ENCODE measurements around the gene SLC14A1. TPM values are rescaled to one million over a fixed set of nuclear protein-coding genes. Genes with fewer than 3 reads are reported as not detected.

The SLC14A1 gene
- total RNA-seq, 2 donors from 2014 or later, result 3.6 to 12.5 TPM

GRCh38 chr18:45712061-45712460, 11.9 kb upstream of the SLC14A1 start:
- H3K36me3 ChIP-seq (replicated peaks in 1 of 2; ENCODE audit: insufficient read depth in 1 of 2, low read depth in 2 of 2), result no peaks in the 10 kb centered on the region
- ATAC-seq (no peak), DNase-seq (no peak)
- H3K27me3 ChIP-seq, result no peaks in the 10 kb centered on the region
- peaks cover 0 to 11% (median 0%) of the 10 kb centered on the region in 3 donors for H3K9me3 ChIP-seq
- H3K4me3 ChIP-seq, result no peak overlapping the region
- H3K27ac ChIP-seq, result no peak overlapping the region
- intact Hi-C loops (cut with DNase I), result loop anchor here (10.0 kb wide), 1 partner anchor 133 kb away; no protein-coding TSS in a partner anchor
- H3K4me1 ChIP-seq, result no peaks in the 10 kb centered on the region
- TF ChIP-seq POLR2A (IDR thresholded peaks at IDR 0.05), result no peak
- no peak for TF ChIP-seq CTCF (IDR thresholded peaks at IDR 0.05)

- H3K27me3 ChIP-seq, result no peaks in the 10 kb centered on the region
- WGBS, 2 donors, result 90 to 93% methylated on average over 1 of the region's 1 CpG
- H3K4me1 ChIP-seq, result no peaks in the 10 kb centered on the region
- intact Hi-C loops (cut with DNase I), result loop anchor here (10.0 kb wide), 1 partner anchor 132 kb away; no protein-coding TSS in a partner anchor
- no peak for ATAC-seq
- H3K36me3 ChIP-seq (replicated peaks in 1 of 2; ENCODE audit: insufficient read depth in 1 of 2, low read depth in 2 of 2), result no peaks in the 10 kb centered on the region
- H3K9me3 ChIP-seq, result peaks cover 0 to 11% (median 0%) of the 10 kb centered on the region in 3 donors
- no peak overlapping the region for H3K27ac ChIP-seq
- no peak overlapping the region for H3K4me3 ChIP-seq
- TF ChIP-seq CTCF (IDR thresholded peaks at IDR 0.05) (no peak), POLR2A (IDR thresholded peaks at IDR 0.05) (no peak)
- no peak for DNase-seq
Observed at GRCh38 chr18:45713239-45713638, 10.7 kb upstream of the SLC14A1 start.

GRCh38 chr18:45715212-45715780, 8.7 kb upstream of the SLC14A1 start:
- no peak overlapping the region for H3K27ac ChIP-seq
- no peaks in the 10 kb centered on the region for H3K36me3 ChIP-seq (replicated peaks in 1 of 2; ENCODE audit: insufficient read depth in 1 of 2, low read depth in 2 of 2)
- no peak for DNase-seq
- ATAC-seq, result no peak
- no peaks in the 10 kb centered on the region for H3K27me3 ChIP-seq
- WGBS, 2 donors, result 75 to 78% methylated on average over 2 to 5 of the region's 5 CpGs
- TF ChIP-seq POLR2A (IDR thresholded peaks at IDR 0.05) (no peak), CTCF (IDR thresholded peaks at IDR 0.05) (no peak)
- no peaks in the 10 kb centered on the region for H3K4me1 ChIP-seq
- no peaks in the 10 kb centered on the region for H3K9me3 ChIP-seq
- intact Hi-C loops (cut with DNase I), result loop anchor here (10.0 kb wide), 1 partner anchor 130 kb away; no protein-coding TSS in a partner anchor
- H3K4me3 ChIP-seq, result no peak overlapping the region

GRCh38 chr18:45719106-45719505, 4.9 kb upstream of the SLC14A1 start:
- H3K36me3 ChIP-seq (replicated peaks in 1 of 2; ENCODE audit: insufficient read depth in 1 of 2, low read depth in 2 of 2), result no peaks in the 10 kb centered on the region
- DNase-seq, result no peak
- intact Hi-C loops (cut with DNase I), result loop anchor here (10.0 kb wide), 1 partner anchor 126 kb away; no protein-coding TSS in a partner anchor
- H3K27me3 ChIP-seq, result no peaks in the 10 kb centered on the region
- H3K9me3 ChIP-seq, result no peaks in the 10 kb centered on the region
- peaks cover 8% of the 10 kb centered on the region for H3K4me1 ChIP-seq
- no peak overlapping the region for H3K27ac ChIP-seq
- no peak for ATAC-seq
- 92 to 94% methylated on average over 6 to 7 of the region's 7 CpGs for WGBS, 2 donors
- TF ChIP-seq POLR2A (IDR thresholded peaks at IDR 0.05), result no peak
- no peak overlapping the region for H3K4me3 ChIP-seq

- Histone ChIP-seq H3K27ac (no peak overlapping the region), H3K27me3 (no peaks in the 10 kb centered on the region), H3K9me3 (no peaks in the 10 kb centered on the region), H3K4me1 (peaks cover 8% of the 10 kb centered on the region), H3K36me3 (replicated peaks in 1 of 2; ENCODE audit: insufficient read depth in 1 of 2, low read depth in 2 of 2) (no peaks in the 10 kb centered on the region), H3K4me3 (no peak overlapping the region)
- ATAC-seq (peak; percentile 84), DNase-seq (peak; percentile 76 to 85 (median 78))
- WGBS, 2 donors, result 0 to 4% methylated on average over 5 of the region's 5 CpGs
- intact Hi-C loops (cut with DNase I), result no loop called here
- TF ChIP-seq CTCF (IDR thresholded peaks at IDR 0.05), result peak; percentile 51 to 63 (median 57)
- TF ChIP-seq POLR2A (IDR thresholded peaks at IDR 0.05), result no peak
Observed at GRCh38 chr18:45722899-45723298, 1.1 kb upstream of the SLC14A1 start.
